Suprapubic skin (tissue), 4 donors: ENCODE measurements around the gene CLDN18. TPM values are rescaled to one million over a fixed set of nuclear protein-coding genes. Genes with fewer than 3 reads are reported as not detected.

Source experiments
- DNase-seq, 2 donors: peaks; one replicate each; pipeline ENCODE4 v3.0.0-alpha.2; 2019; ENCODE audit warnings: low spot score in 2 of 2
- H3K27ac ChIP-seq: fragments of 200-600 bp; sonication (generic); one replicate; pipeline ENCODE4 v1.5.1; 2019
- H3K27me3 ChIP-seq: fragments of 200-600 bp; sonication (generic); one replicate; pipeline ENCODE4 v1.5.1; 2019
- H3K36me3 ChIP-seq: fragments of 200-600 bp; sonication (generic); one replicate; pipeline ENCODE4 v1.5.1; 2019
- H3K4me1 ChIP-seq: fragments of 200-600 bp; sonication (generic); one replicate; pipeline ENCODE4 v1.5.1; 2019
- H3K4me3 ChIP-seq: fragments of 200-600 bp; sonication (generic); one replicate; pipeline ENCODE4 v1.5.1; 2019; ENCODE audit warnings: mild to moderate bottlenecking
- H3K9me3 ChIP-seq: fragments of 200-600 bp; sonication (generic); one replicate; pipeline ENCODE4 v1.5.1; 2019
- EP300 ChIP-seq: sonication (generic); formaldehyde crosslinking; IDR thresholded peaks from one replicate; pipeline ENCODE4 v1.6.1; 2017; ENCODE audit warnings: antibody characterized with exemption
- POLR2A ChIP-seq, 2 donors: fragments of 450-650 bp; IDR thresholded peaks; one replicate each; pipeline ENCODE4 v1.6.1; 2017; ENCODE audit warnings: antibody characterized with exemption in 2 of 2, mild to moderate bottlenecking in 2 of 2, moderate library complexity in 2 of 2
- POLR2AphosphoS5 ChIP-seq, 3 donors: sonication (generic); formaldehyde crosslinking; IDR thresholded peaks; one replicate each; pipeline ENCODE4 v1.6.1; 2017; ENCODE audit warnings: antibody characterized with exemption in 3 of 3
- WGBS: methylation state at CpG from one replicate; pipeline ENCODE4 v1.1.5; 2018; 5-methylcytosine and 5-hydroxymethylcytosine counted together
- total RNA-seq, 4 donors: library from RNA; depleted of rRNA; stranded (reverse); fragments of >200 nt; gene quantifications; one replicate each; pipeline ENCODE4 v1.1.0, GENCODE V29; 2016
- TF ChIP-seq, protein P1 (sequence below), 2 donors: fragments of 200-600 bp in 1 of 2; fragments of 450-650 bp in 1 of 2; sonication (generic) in 1 of 2; IDR thresholded peaks; one replicate each; pipeline ENCODE4 v1.5.1; 2016 to 2019; ENCODE audit warnings: antibody characterized with exemption in 2 of 2, mild to moderate bottlenecking in 1 of 2, moderate library complexity in 1 of 2

The CLDN18 gene
- total RNA-seq, 4 donors from 2014 or later = not detected

DNA sequence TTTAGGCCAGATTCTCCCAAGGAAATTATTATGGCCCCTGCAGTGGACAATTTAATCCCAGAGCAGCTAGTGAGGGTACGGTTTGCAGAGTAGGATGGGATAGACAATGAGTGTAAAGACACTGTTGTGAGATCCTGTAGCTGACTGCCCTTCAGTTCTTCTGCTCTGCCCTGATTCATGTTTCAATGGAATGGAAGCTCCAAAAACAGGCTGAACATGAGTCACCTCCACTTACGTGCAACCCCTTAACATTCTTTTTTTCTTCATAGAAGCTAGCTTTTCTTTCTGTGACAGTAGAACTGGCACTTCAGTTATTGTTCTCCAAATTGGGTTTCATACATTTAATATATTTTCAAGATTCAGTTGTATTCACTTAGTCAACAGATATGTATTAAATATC, 32.1 kb downstream of the CLDN18 start:
- 82% methylated on average over 2 of the region's 2 CpGs for WGBS
- TF ChIP-seq POLR2A (IDR thresholded peaks at IDR 0.05) (no peak), EP300 (no peak), POLR2AphosphoS5 (IDR thresholded peaks at IDR 0.05) (no peak)
- TF ChIP-seq, protein P1, sequence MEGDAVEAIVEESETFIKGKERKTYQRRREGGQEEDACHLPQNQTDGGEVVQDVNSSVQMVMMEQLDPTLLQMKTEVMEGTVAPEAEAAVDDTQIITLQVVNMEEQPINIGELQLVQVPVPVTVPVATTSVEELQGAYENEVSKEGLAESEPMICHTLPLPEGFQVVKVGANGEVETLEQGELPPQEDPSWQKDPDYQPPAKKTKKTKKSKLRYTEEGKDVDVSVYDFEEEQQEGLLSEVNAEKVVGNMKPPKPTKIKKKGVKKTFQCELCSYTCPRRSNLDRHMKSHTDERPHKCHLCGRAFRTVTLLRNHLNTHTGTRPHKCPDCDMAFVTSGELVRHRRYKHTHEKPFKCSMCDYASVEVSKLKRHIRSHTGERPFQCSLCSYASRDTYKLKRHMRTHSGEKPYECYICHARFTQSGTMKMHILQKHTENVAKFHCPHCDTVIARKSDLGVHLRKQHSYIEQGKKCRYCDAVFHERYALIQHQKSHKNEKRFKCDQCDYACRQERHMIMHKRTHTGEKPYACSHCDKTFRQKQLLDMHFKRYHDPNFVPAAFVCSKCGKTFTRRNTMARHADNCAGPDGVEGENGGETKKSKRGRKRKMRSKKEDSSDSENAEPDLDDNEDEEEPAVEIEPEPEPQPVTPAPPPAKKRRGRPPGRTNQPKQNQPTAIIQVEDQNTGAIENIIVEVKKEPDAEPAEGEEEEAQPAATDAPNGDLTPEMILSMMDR (IDR thresholded peaks at IDR 0.05) = no peak
- no peaks in the 10 kb centered on the region for H3K9me3 ChIP-seq
- no peak overlapping the region for H3K4me3 ChIP-seq
- H3K36me3 ChIP-seq = no peaks in the 10 kb centered on the region
- H3K27ac ChIP-seq = no peak overlapping the region
- no peak for DNase-seq
- H3K4me1 ChIP-seq = peaks cover 3% of the 10 kb centered on the region
- no peaks in the 10 kb centered on the region for H3K27me3 ChIP-seq

DNA sequence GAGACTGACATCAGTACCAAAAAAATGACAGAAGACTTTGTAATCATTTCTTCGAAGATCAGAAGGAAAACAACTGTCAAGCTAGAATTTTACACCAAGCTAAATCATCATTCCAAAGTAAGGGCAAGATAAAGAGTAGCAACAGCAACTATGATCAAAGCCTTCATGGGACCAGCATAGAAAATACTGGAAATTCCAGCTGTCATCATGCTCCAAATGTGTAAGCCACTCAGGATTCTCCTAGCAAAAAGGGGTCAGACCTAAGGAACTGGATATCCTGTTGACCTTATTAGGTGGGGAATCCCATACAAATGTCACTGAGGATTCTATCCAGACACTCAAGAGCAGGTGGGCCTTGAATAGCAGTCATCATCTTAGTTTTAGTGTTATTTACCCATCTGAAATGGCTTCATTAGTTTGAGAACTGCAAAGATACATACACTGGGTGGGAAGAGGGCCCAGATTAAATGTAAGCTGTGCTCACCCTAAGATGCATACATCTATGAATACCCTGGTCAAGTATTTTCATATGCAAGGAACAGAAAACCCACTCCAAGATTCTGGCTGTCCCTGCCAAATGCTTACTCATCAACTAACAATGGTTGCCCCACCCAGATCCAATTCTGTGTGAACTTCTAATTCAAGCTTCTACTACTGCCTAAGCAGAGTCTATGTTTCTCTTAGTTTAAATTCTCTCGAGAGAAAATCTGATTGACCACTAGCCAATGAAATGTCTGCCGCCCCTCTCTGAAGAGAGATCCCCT, 33.5 kb downstream of the CLDN18 start:
- no peaks in the 10 kb centered on the region for H3K36me3 ChIP-seq
- H3K4me1 ChIP-seq = peaks cover 3% of the 10 kb centered on the region
- no peak for DNase-seq
- no peak for TF ChIP-seq POLR2A (IDR thresholded peaks at IDR 0.05)
- no peak for TF ChIP-seq EP300
- no peak for TF ChIP-seq POLR2AphosphoS5 (IDR thresholded peaks at IDR 0.05)
- TF ChIP-seq, protein P1 (IDR thresholded peaks at IDR 0.05) = no peak
- no peaks in the 10 kb centered on the region for H3K27me3 ChIP-seq
- no peak overlapping the region for H3K4me3 ChIP-seq
- no peaks in the 10 kb centered on the region for H3K9me3 ChIP-seq
- H3K27ac ChIP-seq = no peak overlapping the region
- WGBS = 71% methylated on average over 3 of the region's 3 CpGs

DNA sequence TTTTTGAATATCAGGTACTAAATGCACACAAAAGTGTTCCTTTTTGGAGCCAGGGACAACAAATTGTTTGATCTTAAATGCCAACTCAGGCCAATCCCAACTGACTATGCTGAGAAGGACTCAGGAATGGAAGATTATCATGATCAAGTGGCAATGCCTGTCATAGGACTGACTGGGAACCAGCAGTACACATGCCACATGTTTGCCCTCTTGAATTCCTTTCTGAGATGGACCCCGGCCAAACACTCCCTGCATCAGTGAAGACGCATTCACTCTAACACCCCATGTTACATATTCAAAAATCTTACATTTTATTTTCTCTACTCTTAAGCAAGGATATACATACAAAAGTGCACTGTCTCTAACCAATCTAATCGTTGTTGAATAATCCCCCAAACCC, 36.1 kb downstream of the CLDN18 start:
- 92% methylated on average over 3 of the region's 3 CpGs for WGBS
- DNase-seq = no peak
- Histone ChIP-seq H3K36me3 (peaks cover 6% of the 10 kb centered on the region), H3K9me3 (no peaks in the 10 kb centered on the region), H3K27ac (no peak overlapping the region), H3K27me3 (no peaks in the 10 kb centered on the region), H3K4me1 (peaks cover 3% of the 10 kb centered on the region), H3K4me3 (no peak overlapping the region)
- TF ChIP-seq EP300 (no peak), POLR2AphosphoS5 (IDR thresholded peaks at IDR 0.05) (no peak), POLR2A (IDR thresholded peaks at IDR 0.05) (no peak)
- TF ChIP-seq, protein P1 (IDR thresholded peaks at IDR 0.05) = no peak

DNA sequence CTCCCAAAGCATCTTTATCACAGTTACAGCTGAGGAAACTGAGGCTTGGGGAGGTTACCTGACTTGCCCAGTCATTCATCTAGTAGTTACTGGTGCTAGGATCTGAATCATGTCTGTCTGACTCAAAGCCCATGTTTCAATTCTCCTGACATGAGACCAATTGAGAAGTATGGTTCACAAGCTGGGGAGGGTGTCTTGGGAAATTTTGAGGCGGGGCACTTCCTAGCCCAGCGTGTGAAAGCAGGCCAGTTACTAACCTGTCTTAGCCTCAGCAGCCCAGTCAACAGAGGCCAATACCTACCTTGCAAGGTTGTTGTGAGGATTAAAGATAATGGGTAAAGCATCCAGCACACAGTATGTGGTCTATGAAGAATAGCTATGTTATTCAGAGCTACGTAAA, 37.0 kb downstream of the CLDN18 start:
- TF ChIP-seq POLR2AphosphoS5 (IDR thresholded peaks at IDR 0.05) = no peak
- no peak for TF ChIP-seq POLR2A (IDR thresholded peaks at IDR 0.05)
- TF ChIP-seq EP300 = no peak
- TF ChIP-seq, protein P1 (IDR thresholded peaks at IDR 0.05) = no peak
- peaks cover 6% of the 10 kb centered on the region for H3K36me3 ChIP-seq
- no peaks in the 10 kb centered on the region for H3K9me3 ChIP-seq
- no peak overlapping the region for H3K4me3 ChIP-seq
- 50% methylated on average over 3 of the region's 3 CpGs for WGBS
- DNase-seq = no peak
- no peaks in the 10 kb centered on the region for H3K27me3 ChIP-seq
- H3K27ac ChIP-seq = no peak overlapping the region
- peaks cover 3% of the 10 kb centered on the region for H3K4me1 ChIP-seq

DNA sequence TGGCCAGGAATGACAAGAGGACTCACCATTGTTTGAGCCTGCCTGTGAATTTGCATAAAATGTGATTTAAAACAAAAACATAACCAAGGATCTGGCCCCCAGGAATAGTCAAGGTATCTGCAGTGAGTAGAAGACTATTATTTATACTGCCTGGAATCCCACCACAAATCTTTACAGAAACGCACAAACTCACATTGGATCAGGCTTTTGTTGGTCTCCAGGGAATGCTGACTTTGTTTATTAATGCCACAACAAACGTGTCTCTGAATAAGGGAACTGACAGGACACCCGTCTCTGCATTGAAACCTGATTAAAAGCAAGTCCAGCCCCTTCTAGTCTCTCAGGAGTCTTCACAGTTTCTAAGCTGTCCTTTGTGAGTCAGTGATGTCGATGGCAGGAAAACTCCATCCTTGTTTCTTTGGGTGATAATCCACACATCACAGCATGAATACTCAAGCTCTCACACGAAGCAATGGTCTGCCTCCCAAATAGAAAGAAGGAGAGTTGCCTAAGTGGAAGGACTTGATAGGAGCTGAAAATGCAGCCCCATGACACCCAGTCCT, 37.7 kb downstream of the CLDN18 start:
- no peaks in the 10 kb centered on the region for H3K27me3 ChIP-seq
- H3K36me3 ChIP-seq = peaks cover 6% of the 10 kb centered on the region
- peaks cover 3% of the 10 kb centered on the region for H3K4me1 ChIP-seq
- DNase-seq = no peak
- no peak overlapping the region for H3K27ac ChIP-seq
- WGBS = 78% methylated on average over 5 of the region's 5 CpGs
- no peaks in the 10 kb centered on the region for H3K9me3 ChIP-seq
- TF ChIP-seq POLR2AphosphoS5 (IDR thresholded peaks at IDR 0.05) = no peak
- TF ChIP-seq POLR2A (IDR thresholded peaks at IDR 0.05) = no peak
- TF ChIP-seq, protein P1 (IDR thresholded peaks at IDR 0.05) = no peak
- no peak for TF ChIP-seq EP300
- H3K4me3 ChIP-seq = no peak overlapping the region
